ENCODE data around the gene MYO15A. TPM values are rescaled to one million over a fixed set of nuclear protein-coding genes. Genes with fewer than 3 reads are reported as not detected.

Gene MYO15A
- polyA plus RNA-seq, 1 donor from 2014 or later: 0.48 TPM

GRCh38 chr17:18089613-18090012 lies 18.9 kb upstream of the MYO15A start:
- Mint-ChIP-seq H3K4me1 (peaks cover 14 to 23% (median 20%) of the 10 kb centered on the region in 3 donors), H3K27ac (peak overlapping the region; percentile 80 to 96 (median 86)), H3K27me3 (no peaks in the 10 kb centered on the region), H3K9me3 (no peaks in the 10 kb centered on the region), H3K36me3 (peaks cover 8% of the 10 kb centered on the region), H3K4me3 (peak overlapping the region; percentile 13 to 100 (median 50))

GRCh38 chr17:18093616-18094408 lies 14.7 kb upstream of the MYO15A start:
- Mint-ChIP-seq H3K36me3 (peaks cover 9% of the 10 kb centered on the region), H3K27ac (peak overlapping the region in 2 of 3 donors; percentile 47 to 71), H3K4me3 (no peak overlapping the region), H3K27me3 (no peaks in the 10 kb centered on the region), H3K9me3 (no peaks in the 10 kb centered on the region), H3K4me1 (peaks cover under 1 to 10% (median 9%) of the 10 kb centered on the region in 3 donors)

- H3K27ac Mint-ChIP-seq: peak overlapping the region in 1 of 3 donors; percentile 47
- peaks cover 0 to 10% (median 7%) of the 10 kb centered on the region in 3 donors for H3K4me1 Mint-ChIP-seq
- no peak overlapping the region for H3K4me3 Mint-ChIP-seq
- H3K9me3 Mint-ChIP-seq: no peaks in the 10 kb centered on the region
- peaks cover 9% of the 10 kb centered on the region for H3K36me3 Mint-ChIP-seq
- H3K27me3 Mint-ChIP-seq: no peaks in the 10 kb centered on the region
Observed at GRCh38 chr17:18094409-18094807, 14.1 kb upstream of the MYO15A start.

- H3K4me3 Mint-ChIP-seq: no peak overlapping the region
- no peaks in the 10 kb centered on the region for H3K9me3 Mint-ChIP-seq
- H3K4me1 Mint-ChIP-seq: peaks cover 10 to 15% (median 12%) of the 10 kb centered on the region in 3 donors
- H3K27me3 Mint-ChIP-seq: no peaks in the 10 kb centered on the region
- peaks cover 4% of the 10 kb centered on the region for H3K36me3 Mint-ChIP-seq
- peak overlapping the region in 1 of 3 donors; percentile 67 for H3K27ac Mint-ChIP-seq
Observed at GRCh38 chr17:18099516-18099915, 9.0 kb upstream of the MYO15A start.

GRCh38 chr17:18100616-18101015 lies 7.9 kb upstream of the MYO15A start:
- Mint-ChIP-seq H3K4me3 (no peak overlapping the region), H3K9me3 (no peaks in the 10 kb centered on the region), H3K27ac (no peak overlapping the region), H3K27me3 (no peaks in the 10 kb centered on the region), H3K36me3 (peaks cover 1% of the 10 kb centered on the region), H3K4me1 (peaks cover 10 to 15% (median 12%) of the 10 kb centered on the region in 3 donors)

- H3K27me3 Mint-ChIP-seq: no peaks in the 10 kb centered on the region
- peak overlapping the region in 2 of 3 donors; percentile 43 to 55 for H3K27ac Mint-ChIP-seq
Observed at GRCh38 chr17:18101828-18102227, 6.7 kb upstream of the MYO15A start.

GRCh38 chr17:18102640-18103039 lies 5.9 kb upstream of the MYO15A start:
- Mint-ChIP-seq H3K36me3 (no peaks in the 10 kb centered on the region), H3K27ac (peak overlapping the region; percentile 43 to 87 (median 55)), H3K4me3 (peak overlapping the region in 1 of 4 donors; percentile 68), H3K27me3 (no peaks in the 10 kb centered on the region), H3K4me1 (peaks cover 10 to 15% (median 12%) of the 10 kb centered on the region in 3 donors), H3K9me3 (no peaks in the 10 kb centered on the region)

More at GRCh38 chr17:18101828-18102227, 6.7 kb upstream of the MYO15A start:
- Mint-ChIP-seq H3K4me3 (no peak overlapping the region), H3K36me3 (no peaks in the 10 kb centered on the region), H3K4me1 (peaks cover 10 to 15% (median 12%) of the 10 kb centered on the region in 3 donors), H3K9me3 (no peaks in the 10 kb centered on the region)

GRCh38 chr17:18105027-18105426 lies 3.5 kb upstream of the MYO15A start:
- peak overlapping the region in 2 of 3 donors; percentile 28 to 59 for H3K27ac Mint-ChIP-seq

GRCh38 chr17:18105595-18105994 lies 3.0 kb upstream of the MYO15A start:
- Mint-ChIP-seq H3K27ac (peak overlapping the region in 1 of 3 donors; percentile 28), H3K4me1 (peaks cover 10 to 15% (median 12%) of the 10 kb centered on the region in 3 donors), H3K36me3 (no peaks in the 10 kb centered on the region), H3K27me3 (no peaks in the 10 kb centered on the region), H3K4me3 (peak overlapping the region in 1 of 4 donors; percentile 39), H3K9me3 (no peaks in the 10 kb centered on the region)

More at GRCh38 chr17:18105027-18105426, 3.5 kb upstream of the MYO15A start:
- no peaks in the 10 kb centered on the region for H3K9me3 Mint-ChIP-seq
- peaks cover 10 to 15% (median 12%) of the 10 kb centered on the region in 3 donors for H3K4me1 Mint-ChIP-seq
- H3K36me3 Mint-ChIP-seq: no peaks in the 10 kb centered on the region
- no peaks in the 10 kb centered on the region for H3K27me3 Mint-ChIP-seq
- H3K4me3 Mint-ChIP-seq: no peak overlapping the region

GRCh38 chr17:18106211-18106610 lies 2.3 kb upstream of the MYO15A start:
- H3K4me3 Mint-ChIP-seq: no peak overlapping the region
- no peaks in the 10 kb centered on the region for H3K36me3 Mint-ChIP-seq
- H3K4me1 Mint-ChIP-seq: peaks cover 10 to 15% (median 12%) of the 10 kb centered on the region in 3 donors
- no peaks in the 10 kb centered on the region for H3K9me3 Mint-ChIP-seq
- H3K27me3 Mint-ChIP-seq: no peaks in the 10 kb centered on the region
- H3K27ac Mint-ChIP-seq: no peak overlapping the region

- H3K4me1 Mint-ChIP-seq: peaks cover 10 to 15% (median 12%) of the 10 kb centered on the region in 3 donors
- no peaks in the 10 kb centered on the region for H3K36me3 Mint-ChIP-seq
- H3K27ac Mint-ChIP-seq: peak overlapping the region in 1 of 3 donors; percentile 64
- H3K9me3 Mint-ChIP-seq: no peaks in the 10 kb centered on the region
- no peaks in the 10 kb centered on the region for H3K27me3 Mint-ChIP-seq
- peak overlapping the region in 1 of 4 donors; percentile 23 for H3K4me3 Mint-ChIP-seq
Observed at GRCh38 chr17:18107061-18107790, 1.3 kb upstream of the MYO15A start.

GRCh38 chr17:18107971-18108370 lies 585 bp upstream of the MYO15A start:
- Mint-ChIP-seq H3K9me3 (no peaks in the 10 kb centered on the region), H3K27ac (no peak overlapping the region), H3K4me1 (peaks cover 5 to 10% (median 8%) of the 10 kb centered on the region in 3 donors), H3K4me3 (no peak overlapping the region), H3K36me3 (no peaks in the 10 kb centered on the region), H3K27me3 (no peaks in the 10 kb centered on the region)

GRCh38 chr17:18109935-18110485 lies 1.5 kb downstream of the MYO15A start:
- Mint-ChIP-seq H3K4me1 (no peaks in the 10 kb centered on the region), H3K9me3 (no peaks in the 10 kb centered on the region), H3K36me3 (no peaks in the 10 kb centered on the region), H3K27me3 (no peaks in the 10 kb centered on the region), H3K27ac (peak overlapping the region in 1 of 3 donors; percentile 53), H3K4me3 (no peak overlapping the region)

GRCh38 chr17:18110636-18111145 lies 2.1 kb downstream of the MYO15A start:
- Mint-ChIP-seq H3K4me1 (peaks cover 0 to 1% (median 0%) of the 10 kb centered on the region in 3 donors), H3K9me3 (no peaks in the 10 kb centered on the region), H3K4me3 (no peak overlapping the region), H3K36me3 (no peaks in the 10 kb centered on the region), H3K27ac (no peak overlapping the region), H3K27me3 (no peaks in the 10 kb centered on the region)
